VCaP (cell line): ENCODE results near the gene CEP68.

Experiments
- H3K27ac ChIP-seq: fragments of 450-650 bp; 2 replicates; pipeline ENCODE4 v1.5.1; 2017
- TF ChIP-seq, protein P1 (sequence below): fragments of 450-650 bp; conservative IDR thresholded peaks from 2 replicates; pipeline ENCODE4 v1.5.1; 2017; ENCODE audit warnings: mild to moderate bottlenecking, moderate library complexity

CEP68 gene

DNA sequence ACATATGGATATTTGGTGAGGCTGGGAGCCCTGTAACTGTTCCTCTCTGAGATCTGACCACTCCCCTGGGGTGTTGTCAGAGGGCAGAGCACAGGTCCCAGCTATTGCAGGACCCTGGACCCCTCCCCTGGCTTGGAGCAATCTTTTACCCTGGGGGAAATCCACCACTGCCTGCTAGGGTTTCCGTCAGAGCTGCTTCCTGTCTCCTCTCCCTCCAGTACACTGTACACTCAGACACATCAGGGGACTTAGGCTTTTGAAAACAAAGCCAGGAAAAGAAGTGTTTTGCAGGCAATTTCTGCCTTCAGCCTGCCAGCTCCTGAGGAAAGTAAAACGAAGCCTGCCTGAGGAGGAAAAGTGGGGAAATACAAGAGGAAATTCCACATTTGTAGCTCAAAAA is 13.2 kb upstream of the CEP68 start:
- TF ChIP-seq, protein P1, sequence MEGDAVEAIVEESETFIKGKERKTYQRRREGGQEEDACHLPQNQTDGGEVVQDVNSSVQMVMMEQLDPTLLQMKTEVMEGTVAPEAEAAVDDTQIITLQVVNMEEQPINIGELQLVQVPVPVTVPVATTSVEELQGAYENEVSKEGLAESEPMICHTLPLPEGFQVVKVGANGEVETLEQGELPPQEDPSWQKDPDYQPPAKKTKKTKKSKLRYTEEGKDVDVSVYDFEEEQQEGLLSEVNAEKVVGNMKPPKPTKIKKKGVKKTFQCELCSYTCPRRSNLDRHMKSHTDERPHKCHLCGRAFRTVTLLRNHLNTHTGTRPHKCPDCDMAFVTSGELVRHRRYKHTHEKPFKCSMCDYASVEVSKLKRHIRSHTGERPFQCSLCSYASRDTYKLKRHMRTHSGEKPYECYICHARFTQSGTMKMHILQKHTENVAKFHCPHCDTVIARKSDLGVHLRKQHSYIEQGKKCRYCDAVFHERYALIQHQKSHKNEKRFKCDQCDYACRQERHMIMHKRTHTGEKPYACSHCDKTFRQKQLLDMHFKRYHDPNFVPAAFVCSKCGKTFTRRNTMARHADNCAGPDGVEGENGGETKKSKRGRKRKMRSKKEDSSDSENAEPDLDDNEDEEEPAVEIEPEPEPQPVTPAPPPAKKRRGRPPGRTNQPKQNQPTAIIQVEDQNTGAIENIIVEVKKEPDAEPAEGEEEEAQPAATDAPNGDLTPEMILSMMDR = no peak

DNA sequence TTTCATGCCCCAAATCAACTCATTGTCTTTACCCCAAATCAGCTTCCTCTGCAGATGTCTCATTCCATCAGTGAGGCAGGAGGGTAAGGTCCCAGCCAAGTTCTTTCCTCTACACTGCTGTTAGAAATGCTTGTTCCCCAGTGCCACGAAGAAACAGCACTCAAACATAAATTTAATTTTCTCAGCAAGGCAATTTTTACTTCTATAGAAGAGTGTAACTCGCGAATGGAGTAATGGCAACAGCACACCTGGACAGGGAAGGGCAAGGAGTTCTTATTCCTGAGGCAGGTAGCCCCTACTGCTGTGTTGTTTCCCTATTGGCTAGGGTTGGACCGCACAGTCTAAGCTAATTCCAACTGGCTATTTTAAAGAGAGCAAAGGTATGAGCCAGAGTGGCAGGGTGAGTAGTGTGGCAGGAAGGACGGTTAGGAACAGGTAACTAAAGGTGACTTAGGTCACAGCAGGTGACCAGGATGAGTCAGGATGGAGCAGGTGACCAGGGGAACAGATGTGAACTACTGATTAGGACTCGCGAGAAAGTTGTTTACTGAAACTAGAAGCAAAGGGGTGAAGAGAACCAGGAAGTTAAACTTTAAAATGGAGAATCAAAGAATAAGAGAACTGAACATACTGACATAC is 12.0 kb upstream of the CEP68 start:
- TF ChIP-seq, protein P1 = no peak
- H3K27ac ChIP-seq = no peak overlapping the region

More for the DNA sequence above, 13.2 kb upstream of the CEP68 start:
- H3K27ac ChIP-seq = no peak overlapping the region

DNA sequence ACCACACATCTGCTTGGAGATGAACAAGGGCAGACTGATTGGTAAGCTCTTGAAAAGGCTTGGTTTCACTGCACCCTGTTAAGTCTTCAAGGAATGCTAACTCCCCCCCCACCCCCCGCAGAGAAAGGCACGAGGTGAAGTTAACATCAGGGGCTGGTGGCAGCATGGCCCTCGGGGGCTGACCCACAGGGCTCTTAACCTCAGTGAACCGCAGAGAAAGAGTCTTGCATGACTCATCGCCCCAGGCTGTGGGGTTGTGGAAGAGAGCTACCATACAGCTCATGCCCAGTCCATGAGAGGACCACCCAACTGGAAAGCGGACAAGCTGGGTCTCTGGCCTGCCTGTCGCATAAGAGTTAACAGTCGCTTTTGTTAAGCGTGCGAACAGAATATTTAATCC is 10.6 kb upstream of the CEP68 start:
- TF ChIP-seq, protein P1 = no peak
- H3K27ac ChIP-seq = no peak overlapping the region

DNA sequence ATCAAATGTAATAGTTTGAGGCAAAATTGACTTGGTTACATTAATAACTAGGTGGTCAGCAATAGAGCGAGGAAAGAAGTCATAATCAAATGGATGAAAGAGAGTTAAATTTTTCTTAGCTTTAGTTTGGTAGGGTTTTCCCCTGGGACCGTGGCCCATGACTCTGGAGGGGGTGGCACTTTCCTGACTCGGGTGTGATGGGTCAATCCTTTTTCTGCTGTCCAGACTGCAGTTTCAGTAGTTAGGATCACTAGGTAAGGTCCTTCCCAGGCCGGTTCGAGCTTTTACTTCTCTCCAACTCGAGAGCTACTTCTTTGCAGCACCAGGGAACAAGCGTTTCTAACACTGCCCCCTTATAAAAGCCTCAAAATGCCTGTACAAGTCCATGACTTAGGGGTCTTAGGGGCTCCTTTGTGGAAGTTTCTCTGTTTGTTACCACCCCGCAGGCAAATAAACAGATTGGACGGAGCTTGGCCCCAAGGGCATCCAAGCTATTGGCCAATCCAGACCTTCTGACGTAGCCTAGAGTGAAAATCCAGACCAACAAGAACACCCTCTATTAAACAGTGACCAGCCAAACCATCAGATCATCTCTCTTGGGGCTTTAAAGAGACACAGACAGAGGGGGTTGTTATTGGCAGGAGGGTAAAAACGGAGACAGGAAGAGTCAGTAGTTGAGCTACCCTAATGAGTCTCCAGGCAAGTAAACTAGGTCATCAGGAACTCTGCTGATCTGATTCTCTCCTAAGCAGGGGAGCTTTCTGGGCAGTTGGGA is 9.4 kb upstream of the CEP68 start:
- H3K27ac ChIP-seq = no peak overlapping the region
- TF ChIP-seq, protein P1 = no peak

- H3K27ac ChIP-seq = no peak overlapping the region
- TF ChIP-seq, protein P1 = no peak
Measured at GRCh38 chr2:65049010-65049639, 7.1 kb upstream of the CEP68 start.

- TF ChIP-seq, protein P1 = no peak
- H3K27ac ChIP-seq = no peak overlapping the region
Measured at GRCh38 chr2:65050931-65051330, 5.3 kb upstream of the CEP68 start.

DNA sequence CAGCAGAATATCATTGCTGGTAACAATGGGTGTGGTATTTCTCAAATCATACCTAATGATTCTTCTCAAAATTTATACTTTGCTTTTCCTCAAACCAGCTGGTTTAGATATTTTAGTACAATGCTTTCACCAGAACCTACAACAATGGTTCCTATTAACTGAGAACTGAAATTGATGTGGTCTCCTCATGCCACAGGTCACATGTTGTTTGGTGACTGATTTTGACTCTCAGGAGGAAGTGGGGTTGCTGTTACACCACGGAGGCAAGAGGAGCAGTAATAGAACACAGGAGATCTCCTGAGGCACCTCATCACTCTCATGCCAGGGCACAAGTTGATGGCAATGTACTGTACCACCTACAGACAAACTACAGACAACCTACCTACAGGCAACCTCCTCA is 3.0 kb upstream of the CEP68 start:
- H3K27ac ChIP-seq = no peak overlapping the region
- TF ChIP-seq, protein P1 = no peak
